ENCODE results near the gene FRMD1.

FRMD1 gene

GRCh38 chr6:168027521-168027920, 51.5 kb downstream of the FRMD1 start:
- DNase-seq (ENCODE audit: low spot score): no peak

- DNase-seq (ENCODE audit: low spot score): no peak
Observed at GRCh38 chr6:168026925-168027324, 52.1 kb downstream of the FRMD1 start.

GRCh38 chr6:168025831-168026710, 52.9 kb downstream of the FRMD1 start:
- DNase-seq (ENCODE audit: low spot score): no peak

- DNase-seq (ENCODE audit: low spot score): no peak
Observed at GRCh38 chr6:168024951-168025510, 54.0 kb downstream of the FRMD1 start.

GRCh38 chr6:168022488-168023321, 56.3 kb downstream of the FRMD1 start:
- DNase-seq (ENCODE audit: low spot score): no peak

GRCh38 chr6:168021581-168021980, 57.4 kb downstream of the FRMD1 start:
- no peak for DNase-seq (ENCODE audit: low spot score)

- DNase-seq (ENCODE audit: low spot score): no peak
Observed at GRCh38 chr6:168020242-168020641, 58.8 kb downstream of the FRMD1 start.

- DNase-seq (ENCODE audit: low spot score): no peak
Observed at GRCh38 chr6:168018664-168019063, 60.3 kb downstream of the FRMD1 start.

GRCh38 chr6:168017629-168018028, 61.4 kb downstream of the FRMD1 start:
- DNase-seq (ENCODE audit: low spot score): no peak

GRCh38 chr6:168016721-168017525, 62.1 kb downstream of the FRMD1 start:
- DNase-seq (ENCODE audit: low spot score): no peak

GRCh38 chr6:168016176-168016620, 62.8 kb downstream of the FRMD1 start:
- no peak for DNase-seq (ENCODE audit: low spot score)

GRCh38 chr6:168015482-168016175, 63.4 kb downstream of the FRMD1 start:
- DNase-seq (ENCODE audit: low spot score): no peak

- DNase-seq (ENCODE audit: low spot score): no peak
Observed at GRCh38 chr6:168015009-168015408, 64.0 kb downstream of the FRMD1 start.

GRCh38 chr6:168014428-168014827, 64.6 kb downstream of the FRMD1 start:
- DNase-seq (ENCODE audit: low spot score): no peak

- no peak for DNase-seq (ENCODE audit: low spot score)
Observed at GRCh38 chr6:168013250-168013915, 65.6 kb downstream of the FRMD1 start.

- no peak for DNase-seq (ENCODE audit: low spot score)
Observed at GRCh38 chr6:168012431-168013249, 66.4 kb downstream of the FRMD1 start.

GRCh38 chr6:168011291-168011690, 67.7 kb downstream of the FRMD1 start:
- DNase-seq (ENCODE audit: low spot score): no peak

GRCh38 chr6:168009331-168009730, 69.7 kb downstream of the FRMD1 start:
- DNase-seq (ENCODE audit: low spot score): no peak

- DNase-seq (ENCODE audit: low spot score): peak; percentile 99
Observed at GRCh38 chr6:168007592-168008338, 71.2 kb downstream of the FRMD1 start.
